IPS-18c (cell line): ENCODE measurements around the gene HDAC9.

Experiments
- H3K4me3 ChIP-seq: 2 replicates; pipeline ENCODE4 v1.7.0; 2013; ENCODE audit warnings: low read depth, mild to moderate bottlenecking, low read length, moderate library complexity; ENCODE audit not compliant: insufficient read depth
- H3K9me3 ChIP-seq: one replicate; pipeline ENCODE4 v1.6.1; 2013; ENCODE audit warnings: mild to moderate bottlenecking, low read length, moderate library complexity; ENCODE audit not compliant: control insufficient read depth, insufficient read depth

Gene HDAC9

DNA sequence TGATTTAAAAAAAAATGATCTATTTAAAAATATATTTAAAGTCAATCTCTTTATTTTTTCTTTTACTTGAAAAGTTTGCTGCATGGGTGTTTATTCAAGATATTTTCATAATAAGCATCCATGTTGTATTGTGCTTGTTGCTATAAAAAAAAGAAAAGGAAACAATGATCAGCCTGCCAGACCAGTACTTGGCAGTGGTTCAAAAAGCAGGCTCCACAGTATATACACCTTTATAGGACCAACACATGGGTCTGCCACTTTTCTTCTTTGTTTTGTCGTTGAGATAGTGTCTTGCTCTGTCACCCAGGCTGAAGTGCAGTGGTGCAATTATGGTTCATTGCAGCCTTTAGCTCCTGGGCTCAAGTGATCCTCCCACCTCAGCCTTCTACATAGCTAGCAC is 393.9 kb downstream of the HDAC9 start:
- Histone ChIP-seq H3K9me3 (no peaks in the 10 kb centered on the region), H3K4me3 (no peak overlapping the region)

DNA sequence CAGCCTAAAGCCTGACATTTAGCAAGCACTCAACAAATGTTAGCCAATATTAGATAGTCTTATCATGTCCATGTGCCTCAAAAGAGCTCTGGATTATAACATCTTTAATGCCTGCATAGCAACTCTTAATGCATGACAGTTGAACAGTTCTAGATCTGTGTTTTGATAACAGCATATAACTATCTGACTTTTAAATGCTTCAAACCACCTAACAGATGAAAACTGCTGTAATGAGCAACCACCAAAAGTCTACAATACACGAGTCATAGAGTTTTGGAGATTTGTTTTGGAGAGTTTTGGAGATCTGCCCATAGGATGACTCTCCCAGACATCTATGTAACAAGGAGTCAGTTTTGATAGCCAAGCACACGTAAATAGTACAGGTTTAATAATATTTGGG is 394.6 kb downstream of the HDAC9 start:
- Histone ChIP-seq H3K4me3 (no peak overlapping the region), H3K9me3 (no peaks in the 10 kb centered on the region)

GRCh38 chr7:18890885-18891621 is 395.5 kb downstream of the HDAC9 start:
- H3K9me3 ChIP-seq = no peaks in the 10 kb centered on the region
- H3K4me3 ChIP-seq = no peak overlapping the region

DNA sequence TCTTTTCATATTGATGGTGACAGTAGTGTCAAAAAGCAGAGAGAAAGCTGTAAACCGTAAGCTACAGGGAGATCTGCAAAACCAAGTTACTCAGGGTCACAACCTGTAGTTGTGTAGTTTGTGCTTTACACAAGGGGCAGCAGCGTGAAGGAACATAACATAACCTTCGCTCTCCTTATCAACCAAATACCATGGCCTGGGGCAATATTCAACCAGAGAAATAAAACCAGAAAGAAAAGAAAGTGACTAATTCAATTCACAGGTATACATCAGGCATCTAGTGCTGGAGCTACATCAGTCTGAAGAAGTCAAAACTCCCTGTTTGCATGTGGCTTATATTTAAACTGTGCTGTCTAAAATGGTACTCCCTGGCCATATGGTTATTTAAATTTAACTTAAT is 397.6 kb downstream of the HDAC9 start:
- H3K4me3 ChIP-seq = no peak overlapping the region

DNA sequence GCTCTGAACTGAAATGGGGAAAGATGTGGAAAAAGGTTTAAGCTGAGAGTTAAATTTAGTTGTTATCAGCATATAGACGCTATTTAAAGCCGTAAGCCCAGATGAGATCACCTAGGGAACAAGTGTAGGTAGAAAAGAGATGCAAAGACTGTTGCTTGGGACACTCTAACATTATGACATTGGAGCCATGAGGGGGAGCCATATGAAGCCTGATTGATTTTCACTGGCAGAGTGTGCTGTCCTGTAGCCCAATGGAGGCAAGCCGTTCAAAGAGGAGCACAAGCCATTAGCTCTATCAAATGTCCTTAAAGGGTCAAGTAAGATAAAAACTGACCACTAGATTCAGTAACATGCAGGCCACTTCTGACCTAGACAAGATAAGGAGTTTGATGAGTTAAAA is 398.6 kb downstream of the HDAC9 start:
- H3K9me3 ChIP-seq = no peaks in the 10 kb centered on the region
- H3K4me3 ChIP-seq = no peak overlapping the region

More for the DNA sequence above, 397.6 kb downstream of the HDAC9 start:
- H3K9me3 ChIP-seq = no peaks in the 10 kb centered on the region

GRCh38 chr7:18895456-18895855 is 399.9 kb downstream of the HDAC9 start:
- Histone ChIP-seq H3K9me3 (no peaks in the 10 kb centered on the region), H3K4me3 (no peak overlapping the region)

- Histone ChIP-seq H3K4me3 (no peak overlapping the region), H3K9me3 (no peaks in the 10 kb centered on the region)
Observed at GRCh38 chr7:18896343-18896975, 400.9 kb downstream of the HDAC9 start.

GRCh38 chr7:18900236-18900635 is 404.7 kb downstream of the HDAC9 start:
- Histone ChIP-seq H3K4me3 (no peak overlapping the region), H3K9me3 (no peaks in the 10 kb centered on the region)

DNA sequence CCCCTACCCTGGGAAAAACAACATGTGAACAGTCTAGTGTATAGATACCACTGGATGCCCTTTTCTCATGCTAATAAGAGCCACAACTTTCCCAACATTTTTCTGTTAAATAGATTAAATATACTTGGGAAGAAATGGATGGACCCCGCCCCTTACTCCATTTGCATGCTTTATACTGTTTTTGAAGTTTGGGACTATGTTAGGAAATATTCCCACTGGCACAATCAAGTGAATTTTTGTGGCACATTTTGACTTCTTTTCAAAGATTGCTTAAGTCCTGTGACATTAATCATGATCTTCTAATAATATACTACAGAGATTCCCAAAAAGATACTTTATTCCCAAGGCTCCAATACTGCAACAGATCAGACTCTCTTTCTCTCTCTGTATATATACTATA is 405.3 kb downstream of the HDAC9 start:
- Histone ChIP-seq H3K4me3 (no peak overlapping the region), H3K9me3 (no peaks in the 10 kb centered on the region)

DNA sequence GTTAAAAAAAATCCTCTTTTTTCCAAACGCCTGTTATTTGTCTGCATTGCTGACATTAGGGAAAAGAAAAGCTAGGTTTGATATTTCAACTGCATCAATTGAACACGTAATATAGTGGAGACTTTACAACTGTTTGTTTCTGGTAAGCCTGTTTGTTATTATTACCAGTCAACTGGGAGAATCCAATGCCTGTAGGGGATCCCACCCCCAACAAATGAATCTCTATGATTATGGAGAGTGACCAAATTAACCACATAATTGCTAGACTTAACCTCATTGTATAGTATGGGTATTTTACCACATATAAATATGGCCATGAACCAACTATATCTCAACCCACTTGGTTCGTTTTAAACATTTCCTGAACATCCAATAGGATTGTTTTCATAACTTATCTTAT is 405.8 kb downstream of the HDAC9 start:
- Histone ChIP-seq H3K9me3 (no peaks in the 10 kb centered on the region), H3K4me3 (no peak overlapping the region)

DNA sequence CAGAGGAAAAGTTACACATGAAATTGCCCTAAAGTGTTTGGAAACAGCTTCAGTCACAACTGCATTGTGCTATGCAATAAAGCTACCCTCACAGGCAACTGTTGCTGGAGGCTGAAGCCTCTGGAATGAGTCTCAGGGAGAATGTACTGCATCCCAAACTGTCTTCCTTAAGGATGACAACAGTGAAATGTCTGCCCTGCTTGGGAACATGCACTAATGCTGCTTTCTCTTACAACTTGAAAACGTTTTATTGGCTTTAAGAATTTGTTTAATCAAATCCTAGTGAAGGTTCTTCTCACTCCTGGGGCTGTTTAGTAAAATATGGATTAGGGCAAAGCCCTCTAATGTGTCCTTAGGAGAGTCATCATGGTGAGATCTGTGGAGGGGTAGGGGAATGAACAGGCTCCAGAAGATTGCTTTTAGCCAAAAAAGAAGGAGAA is 406.5 kb downstream of the HDAC9 start:
- H3K4me3 ChIP-seq = no peak overlapping the region
- H3K9me3 ChIP-seq = no peaks in the 10 kb centered on the region

- no peaks in the 10 kb centered on the region for H3K9me3 ChIP-seq
Observed at GRCh38 chr7:18902892-18903291, 407.3 kb downstream of the HDAC9 start.

GRCh38 chr7:18903695-18904094 is 408.1 kb downstream of the HDAC9 start:
- Histone ChIP-seq H3K4me3 (no peak overlapping the region), H3K9me3 (no peaks in the 10 kb centered on the region)

More at GRCh38 chr7:18902892-18903291, 407.3 kb downstream of the HDAC9 start:
- H3K4me3 ChIP-seq = no peak overlapping the region

DNA sequence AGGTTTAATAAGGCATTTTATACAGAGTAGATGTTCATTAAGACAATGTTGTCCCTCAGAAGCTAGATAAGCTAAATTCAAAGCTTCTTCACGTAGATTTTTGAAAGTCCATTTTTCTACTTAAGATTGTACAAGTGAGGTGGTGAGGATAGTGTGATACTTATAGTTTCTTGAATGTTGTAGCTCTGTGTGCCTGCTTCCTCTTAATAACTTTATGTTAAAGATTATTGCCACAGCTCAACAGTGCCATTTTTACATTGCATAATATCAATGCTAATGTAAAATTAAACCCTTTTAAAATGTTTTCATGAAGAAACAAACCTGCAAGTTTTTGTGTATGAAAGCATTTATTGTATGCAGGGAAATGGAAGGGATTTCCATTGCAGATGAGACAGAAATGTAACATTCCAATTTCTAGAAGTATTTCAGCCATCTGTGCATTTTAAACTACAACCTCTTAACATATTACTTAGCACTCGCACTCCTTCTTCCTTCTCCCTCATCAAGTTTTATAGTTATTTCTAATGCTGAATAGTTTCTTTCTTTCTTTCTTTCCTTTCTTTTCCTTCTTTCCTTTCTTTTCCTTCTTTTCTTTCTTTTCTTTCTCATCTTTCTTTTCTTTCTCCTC is 409.9 kb downstream of the HDAC9 start:
- H3K9me3 ChIP-seq = no peaks in the 10 kb centered on the region
- H3K4me3 ChIP-seq = no peak overlapping the region

DNA sequence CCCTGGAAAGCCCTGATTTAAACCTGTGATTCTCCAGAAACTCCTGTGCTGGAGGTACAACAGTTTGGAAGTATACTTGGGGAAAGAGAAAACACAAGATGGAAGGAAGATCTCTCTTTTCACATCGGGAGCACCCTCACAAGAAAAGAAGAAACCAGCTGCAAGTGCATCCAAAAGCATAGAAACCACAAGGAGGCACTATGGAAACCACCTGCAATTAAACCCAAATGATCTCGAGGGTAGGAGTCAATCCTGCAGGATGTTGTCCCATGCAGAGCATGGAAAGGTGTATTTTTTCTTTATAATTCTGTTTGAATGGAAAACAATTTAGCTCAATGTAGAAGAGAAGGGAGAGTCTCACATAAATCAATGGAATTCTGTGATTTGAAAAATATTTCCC is 411.4 kb downstream of the HDAC9 start:
- H3K9me3 ChIP-seq = no peaks in the 10 kb centered on the region
- no peak overlapping the region for H3K4me3 ChIP-seq

- Histone ChIP-seq H3K9me3 (no peaks in the 10 kb centered on the region), H3K4me3 (no peak overlapping the region)
Observed at GRCh38 chr7:18913106-18913505, 417.6 kb downstream of the HDAC9 start.

GRCh38 chr7:18916826-18917225 is 421.3 kb downstream of the HDAC9 start:
- Histone ChIP-seq H3K9me3 (no peaks in the 10 kb centered on the region), H3K4me3 (no peak overlapping the region)

GRCh38 chr7:18927134-18927533 is 431.6 kb downstream of the HDAC9 start:
- no peaks in the 10 kb centered on the region for H3K9me3 ChIP-seq
- H3K4me3 ChIP-seq = no peak overlapping the region
